GM11168 (cell line): Measurements from ENCODE around the gene TBXT.

Experiments used
- in situ Hi-C: fragments of 300-500 bp; cut with MboI; formaldehyde crosslinking; loops from one replicate; pipeline ENCODE4 v1.12.0; 2022; ENCODE audit warnings: low sequenced_read_pairs; ENCODE audit not compliant: unreplicated experiment

TBXT gene

GRCh38 chr6:166173281-166173951 is 5.8 kb upstream of the TBXT start:
- in situ Hi-C loops: no loop called here

- in situ Hi-C loops: no loop called here
These were observed 4.9 kb upstream of the TBXT start for GRCh38 chr6:166172546-166172945.

- in situ Hi-C loops: no loop called here
These were observed 2.1 kb upstream of the TBXT start for GRCh38 chr6:166169549-166170421.

GRCh38 chr6:166168616-166169548 is 1.2 kb upstream of the TBXT start:
- in situ Hi-C loops: no loop called here

- in situ Hi-C loops: no loop called here
These were observed 356 bp downstream of the TBXT start for GRCh38 chr6:166167258-166167731.

GRCh38 chr6:166166314-166167257 is 1.1 kb downstream of the TBXT start:
- in situ Hi-C loops: no loop called here

GRCh38 chr6:166165558-166166313 is 1.9 kb downstream of the TBXT start:
- in situ Hi-C loops: no loop called here

GRCh38 chr6:166162599-166163342 is 4.9 kb downstream of the TBXT start:
- in situ Hi-C loops: no loop called here

GRCh38 chr6:166157930-166158617 is 9.6 kb downstream of the TBXT start:
- in situ Hi-C loops: no loop called here

- in situ Hi-C loops: no loop called here
These were observed 10.7 kb downstream of the TBXT start for GRCh38 chr6:166156942-166157341.

- in situ Hi-C loops: no loop called here
These were observed 13.7 kb downstream of the TBXT start for GRCh38 chr6:166153966-166154365.

GRCh38 chr6:166152660-166153059 is 15.0 kb downstream of the TBXT start:
- in situ Hi-C loops: no loop called here

GRCh38 chr6:166151798-166152197 is 15.9 kb downstream of the TBXT start:
- in situ Hi-C loops: no loop called here

GRCh38 chr6:166145751-166146150 is 21.9 kb downstream of the TBXT start:
- in situ Hi-C loops: no loop called here

GRCh38 chr6:166143011-166143410 is 24.6 kb downstream of the TBXT start:
- in situ Hi-C loops: no loop called here

GRCh38 chr6:166127624-166128472 is 39.8 kb downstream of the TBXT start:
- in situ Hi-C loops: no loop called here
